Fibroblast of pulmonary artery (primary cell): Measurements from ENCODE around the gene IL9R.
"Not testable (repeated sequence)": the region's sequence is repeated elsewhere in the genome, so short reads cannot be mapped to it uniquely, and the experiment has no call there.

ENCODE experiments used
- DNase-seq: peaks from one replicate; pipeline ENCODE4 v3.0.0-alpha.2; 2010; ENCODE audit warnings: low read depth
- H3K4me3 ChIP-seq: replicated peaks from 2 replicates; pipeline ENCODE4 v1.5.1; 2011; ENCODE audit warnings: low read depth, mild to moderate bottlenecking, control low read depth, low read length, moderate library complexity

Gene IL9R

DNA sequence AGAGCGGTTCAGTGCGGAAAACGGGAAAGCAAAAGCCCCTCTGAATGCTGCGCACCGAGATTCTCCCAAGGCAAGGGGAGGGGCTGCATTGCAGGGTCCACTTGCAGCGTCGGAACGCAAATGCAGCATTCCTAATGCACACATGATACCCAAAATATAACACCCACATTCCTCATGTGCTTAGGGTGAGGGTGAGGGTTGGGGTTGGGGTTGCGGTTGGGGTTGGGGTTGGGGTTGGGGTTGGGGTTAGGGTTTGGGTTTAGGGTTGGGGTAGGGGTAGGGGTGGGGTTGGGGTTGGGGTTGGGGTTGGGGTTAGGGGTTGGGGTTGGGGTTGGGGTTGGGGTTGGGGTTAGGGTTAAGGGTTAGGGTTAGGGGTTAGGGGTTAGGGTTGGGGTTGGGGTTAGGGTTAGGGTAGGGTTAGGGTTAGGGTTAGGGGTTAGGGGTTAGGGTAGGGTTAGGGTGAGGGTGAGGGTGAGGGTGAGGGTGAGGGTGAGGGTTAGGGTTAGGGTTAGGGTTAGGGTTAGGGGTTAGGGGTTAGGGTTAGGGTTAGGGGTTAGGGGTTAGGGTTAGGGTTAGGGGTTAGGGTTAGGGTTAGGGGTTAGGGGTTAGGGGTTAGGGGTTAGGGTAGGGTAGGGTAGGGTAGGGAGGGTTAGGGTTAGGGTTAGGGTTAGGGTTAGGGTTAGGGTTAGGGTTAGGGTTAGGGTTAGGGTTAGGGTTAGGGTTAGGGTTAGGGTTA, 32.4 kb downstream of the IL9R start:
- H3K4me3 ChIP-seq, result not testable (repeated sequence)
- DNase-seq, result peak; percentile 8

DNA sequence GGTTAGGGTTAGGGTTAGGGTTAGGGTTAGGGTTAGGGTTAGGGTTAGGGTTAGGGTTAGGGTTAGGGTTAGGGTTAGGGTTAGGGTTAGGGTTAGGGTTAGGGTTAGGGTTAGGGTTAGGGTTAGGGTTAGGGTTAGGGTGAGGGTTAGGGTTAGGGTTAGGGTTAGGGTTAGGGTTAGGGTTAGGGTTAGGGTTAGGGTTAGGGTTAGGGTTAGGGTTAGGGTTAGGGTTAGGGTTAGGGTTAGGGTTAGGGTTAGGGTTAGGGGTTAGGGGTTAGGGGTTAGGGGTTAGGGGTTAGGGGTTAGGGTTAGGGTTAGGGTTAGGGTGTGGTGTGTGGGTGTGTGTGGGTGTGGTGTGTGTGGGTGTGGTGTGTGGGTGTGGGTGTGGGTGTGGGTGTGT, 33.0 kb downstream of the IL9R start:
- DNase-seq, H3K4me3 ChIP-seq: not testable (repeated sequence)
